Islet of Langerhans (tissue), 1 donor: Measurements from ENCODE around the gene SCAF8.
"Not testable (repeated sequence)": the region's sequence is repeated elsewhere in the genome, so short reads cannot be mapped to it uniquely, and the experiment has no call there.

ENCODE experiments used
- FAIRE-seq: peaks from one replicate; lab custom pipeline; 2011; peaks lifted over from hg19 to GRCh38; lab: Jason Lieb, UNC

SCAF8 gene

DNA sequence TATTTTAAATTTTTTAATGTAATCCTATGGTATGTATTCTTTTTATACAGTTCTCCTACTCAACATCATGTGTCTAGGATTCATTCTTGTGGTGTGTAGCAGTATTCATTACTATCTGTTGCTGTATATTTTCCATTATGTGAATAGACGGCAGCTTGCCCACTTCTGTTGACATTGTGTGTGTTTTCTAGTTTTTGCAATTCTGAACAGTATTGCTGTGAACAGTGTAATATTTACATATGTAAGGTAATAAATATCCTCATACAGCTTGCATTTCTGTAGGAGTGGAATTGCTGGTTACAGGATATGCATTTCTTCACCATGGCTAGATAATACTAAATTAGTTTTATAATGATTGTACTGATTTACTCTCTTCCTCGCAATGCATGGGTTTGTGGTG, 51.9 kb downstream of the SCAF8 start:
- no peak for FAIRE-seq

DNA sequence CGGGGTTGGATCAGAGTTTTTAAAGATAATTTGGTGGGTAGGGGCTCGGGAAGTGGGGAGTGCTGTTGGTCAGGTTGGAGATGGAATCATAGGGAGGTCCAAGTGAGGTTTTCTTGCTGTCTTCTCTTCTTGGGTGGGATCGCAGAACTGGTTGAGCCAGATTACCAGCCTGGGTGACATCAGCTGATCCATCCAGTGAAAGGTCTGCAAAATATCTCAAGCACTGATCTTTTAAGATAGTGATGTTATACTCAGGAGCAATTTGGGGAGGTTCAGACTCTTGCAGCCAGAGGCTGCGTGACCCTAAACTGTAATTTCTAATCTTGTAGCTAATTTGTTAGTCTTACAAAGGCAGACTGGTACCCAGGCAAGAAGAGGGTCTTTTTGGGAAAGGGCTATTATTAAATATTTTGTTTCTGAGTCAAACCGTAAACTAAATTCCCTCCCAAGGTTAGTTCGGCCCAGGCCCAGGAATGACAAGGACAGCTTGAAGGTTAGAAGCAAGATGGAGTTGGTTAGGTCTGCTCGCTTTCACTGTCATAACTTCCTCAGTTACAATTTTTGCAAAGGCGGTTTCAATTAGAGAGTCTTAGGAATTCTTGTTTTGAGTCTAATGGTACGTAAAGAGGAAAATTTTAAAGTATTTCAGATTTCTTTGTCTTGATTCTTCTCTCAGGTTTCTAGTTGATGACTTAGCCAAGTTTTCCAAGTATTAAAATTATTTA, 53.1 kb downstream of the SCAF8 start:
- FAIRE-seq = no peak

DNA sequence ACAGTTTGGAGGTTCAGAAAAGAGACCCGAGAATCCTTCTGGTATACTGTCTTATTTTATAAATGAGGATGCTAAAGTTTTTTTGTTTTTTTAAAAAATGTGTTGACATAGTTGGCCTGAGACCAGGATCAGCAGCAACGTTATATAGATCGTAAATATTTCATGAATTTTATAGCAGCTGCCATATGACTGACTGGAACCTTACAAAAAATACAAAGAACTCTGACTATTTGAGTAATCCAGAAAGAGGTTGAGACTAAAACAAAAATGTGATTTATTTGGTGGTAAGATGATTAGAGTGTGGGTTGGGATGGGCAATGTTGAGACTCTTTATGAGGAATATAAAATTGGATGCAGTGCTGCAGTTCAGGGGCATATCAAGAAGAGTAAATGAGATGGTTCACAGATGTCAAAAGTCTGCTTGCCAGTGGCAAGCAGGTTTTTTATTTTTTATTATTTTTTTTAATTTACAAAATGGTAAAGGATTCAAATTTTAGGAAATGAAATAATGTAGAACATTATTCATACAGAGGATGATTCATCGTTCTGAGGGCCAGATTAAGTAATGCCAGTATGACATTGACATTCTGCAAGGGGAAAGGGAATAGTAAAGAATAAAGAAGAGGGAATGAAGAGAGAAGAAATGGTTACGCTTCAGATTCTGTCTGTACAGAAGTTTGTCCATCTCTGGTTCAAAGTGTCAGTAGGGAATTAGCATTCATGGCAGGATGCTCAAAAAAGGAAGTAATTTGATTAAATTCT, 58.5 kb downstream of the SCAF8 start:
- FAIRE-seq = no peak

DNA sequence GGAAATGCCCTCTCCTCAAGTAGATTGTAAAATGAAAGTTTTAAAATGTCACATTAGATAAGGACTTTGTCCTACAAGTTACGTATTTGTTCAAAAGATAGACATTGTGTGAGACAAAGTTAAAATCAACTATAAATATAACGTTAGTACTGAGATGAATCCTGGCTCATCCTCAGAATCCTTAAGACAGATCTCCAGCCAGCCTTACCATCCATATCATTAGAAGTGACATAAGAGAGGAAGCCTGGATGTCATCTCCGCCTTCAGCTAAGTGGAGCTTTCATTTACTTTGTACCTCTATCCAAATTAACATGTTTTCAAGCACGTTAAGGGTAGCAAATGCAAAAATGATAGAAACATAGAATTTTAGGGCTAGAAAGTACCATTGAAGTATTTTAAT, 59.1 kb downstream of the SCAF8 start:
- FAIRE-seq = no peak

DNA sequence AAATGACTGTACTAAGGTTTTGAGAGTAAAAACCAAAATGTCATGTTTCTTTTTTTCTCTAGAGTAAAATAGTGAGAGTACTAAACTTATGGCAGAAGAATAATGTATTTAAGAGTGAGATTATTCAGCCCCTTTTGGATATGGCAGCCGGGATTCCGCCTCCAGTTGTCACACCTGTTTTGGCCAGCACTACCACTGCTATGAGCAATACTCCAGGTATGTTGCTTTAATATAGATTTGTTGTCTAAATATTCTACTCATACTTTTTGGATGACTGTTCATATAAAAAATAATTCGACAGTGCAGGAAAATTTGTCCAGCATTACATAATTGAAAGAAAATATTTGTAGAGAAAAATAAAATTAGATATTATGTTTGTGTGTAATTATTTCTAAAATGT, 59.5 kb downstream of the SCAF8 start:
- FAIRE-seq = no peak

DNA sequence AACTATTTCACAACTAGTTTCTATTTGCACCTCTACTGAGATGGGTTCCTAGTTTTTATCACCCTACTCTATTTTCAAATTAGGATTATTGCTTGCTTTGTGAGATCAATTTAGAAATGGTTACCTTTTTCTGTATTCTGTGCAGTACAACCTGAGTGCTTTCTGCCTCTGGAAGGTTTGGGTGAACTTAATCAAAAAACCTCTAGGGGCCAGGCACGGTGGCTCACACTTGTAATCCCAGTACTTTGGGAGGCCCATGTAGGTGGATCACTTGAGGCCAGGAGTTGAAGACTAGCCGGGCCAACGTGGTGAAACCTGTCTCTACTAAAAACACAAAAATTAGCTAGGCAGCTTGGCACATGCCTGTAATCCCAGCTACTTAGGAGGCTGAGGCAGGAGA, 63.3 kb downstream of the SCAF8 start:
- no peak for FAIRE-seq

DNA sequence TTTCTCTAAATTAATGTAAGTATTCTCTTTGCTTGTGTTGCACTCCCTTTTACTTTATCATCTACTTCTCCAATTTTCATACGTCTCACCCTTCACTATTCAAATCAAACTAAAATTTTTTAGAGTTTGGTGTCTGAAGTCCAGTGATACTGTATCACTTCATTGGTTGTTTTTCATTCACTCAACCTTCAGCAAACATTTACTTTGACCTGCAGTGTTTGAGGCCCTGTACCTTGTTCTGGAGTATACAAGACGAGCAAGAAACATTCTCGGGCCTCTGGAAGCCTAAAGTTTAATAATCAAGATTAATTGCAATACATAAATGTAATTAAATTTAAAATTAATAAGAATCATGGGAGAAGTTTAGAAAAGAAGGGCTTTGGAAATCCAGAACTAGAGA, 64.6 kb downstream of the SCAF8 start:
- FAIRE-seq = no peak

DNA sequence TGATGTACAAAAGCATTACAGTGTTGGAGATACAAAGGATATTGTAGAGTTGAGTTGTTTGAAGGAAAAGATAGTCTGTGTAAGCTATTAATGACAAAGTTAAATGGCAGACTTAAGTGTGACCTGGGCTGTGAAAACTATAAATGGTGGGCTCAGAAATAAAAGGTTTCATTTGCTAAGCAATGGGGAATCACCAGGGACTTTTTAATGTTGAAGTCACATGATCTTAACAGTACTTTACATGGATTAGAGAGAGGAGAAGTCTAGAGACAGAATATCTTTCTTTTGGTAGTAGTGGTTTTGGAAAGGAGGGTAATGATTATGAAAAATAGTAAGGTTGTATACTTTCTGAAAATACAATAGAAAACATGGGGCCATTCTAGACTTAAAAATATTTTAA, 67.1 kb downstream of the SCAF8 start:
- FAIRE-seq = no peak

DNA sequence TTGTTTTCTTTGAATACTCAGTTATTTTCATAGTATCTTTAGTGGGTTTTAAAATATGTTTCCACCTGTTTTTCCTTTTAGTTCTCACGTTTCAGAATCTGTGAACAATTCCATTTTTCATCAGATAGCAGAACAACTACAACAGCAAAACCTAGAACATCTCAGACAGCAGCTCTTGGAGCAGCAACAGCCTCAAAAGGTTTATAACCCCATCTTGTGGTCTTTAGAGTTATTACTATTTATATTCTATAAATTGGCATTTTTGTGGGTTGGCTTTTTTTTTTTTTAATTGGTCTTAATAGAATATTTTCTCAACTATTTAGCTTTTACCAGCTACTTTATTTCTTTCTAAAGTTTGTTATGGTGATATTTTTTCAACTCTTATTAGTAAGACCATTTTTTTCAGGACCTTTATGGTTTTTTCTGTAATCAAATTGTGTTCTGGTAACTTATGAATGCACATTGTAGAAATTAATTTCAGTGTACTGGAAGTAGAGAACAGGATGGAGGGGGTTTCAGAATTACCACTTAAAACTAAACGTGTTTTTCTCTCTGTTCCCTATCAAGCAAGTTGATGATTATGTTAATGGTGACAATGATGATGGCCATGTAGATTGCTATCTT, 72.2 kb downstream of the SCAF8 start:
- FAIRE-seq = peak; percentile 97

DNA sequence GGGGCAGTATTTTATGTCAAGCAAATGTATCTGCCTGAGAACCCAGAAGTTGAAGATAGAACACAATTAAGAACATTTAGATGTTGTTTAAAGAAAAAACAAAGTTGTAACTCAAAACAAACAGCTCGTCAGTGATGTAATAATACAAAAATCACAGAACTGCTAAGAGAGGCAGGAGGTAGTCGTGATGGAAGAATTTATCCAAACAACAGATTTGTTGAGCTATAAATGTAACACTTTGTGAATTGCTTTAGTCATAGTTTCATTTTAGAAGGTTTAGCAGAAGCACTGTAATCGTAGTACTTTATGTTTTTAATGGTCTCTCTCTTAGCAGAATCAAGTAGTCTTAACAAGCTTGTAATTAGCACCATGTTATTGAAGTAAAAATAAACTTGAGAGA, 73.6 kb downstream of the SCAF8 start:
- no peak for FAIRE-seq

DNA sequence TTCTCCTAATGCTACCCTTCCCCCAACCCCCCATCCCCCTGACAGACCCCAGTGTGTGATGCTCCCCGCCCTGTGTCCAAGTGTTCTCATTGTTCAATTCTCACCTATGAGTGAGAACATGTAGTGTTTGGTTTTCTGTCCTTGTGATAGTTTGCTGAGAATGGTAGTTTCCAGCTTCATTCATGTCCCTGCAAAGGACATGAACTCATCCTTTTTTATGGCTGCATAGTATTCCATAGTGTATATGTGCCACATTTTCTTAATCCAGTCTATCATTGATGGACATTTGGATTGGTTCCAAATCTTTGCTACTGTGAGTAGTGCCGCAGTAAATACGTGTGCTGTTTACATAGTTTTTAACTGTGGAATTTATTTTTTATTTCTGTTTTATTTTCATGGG, 78.4 kb downstream of the SCAF8 start:
- not testable (repeated sequence) for FAIRE-seq

DNA sequence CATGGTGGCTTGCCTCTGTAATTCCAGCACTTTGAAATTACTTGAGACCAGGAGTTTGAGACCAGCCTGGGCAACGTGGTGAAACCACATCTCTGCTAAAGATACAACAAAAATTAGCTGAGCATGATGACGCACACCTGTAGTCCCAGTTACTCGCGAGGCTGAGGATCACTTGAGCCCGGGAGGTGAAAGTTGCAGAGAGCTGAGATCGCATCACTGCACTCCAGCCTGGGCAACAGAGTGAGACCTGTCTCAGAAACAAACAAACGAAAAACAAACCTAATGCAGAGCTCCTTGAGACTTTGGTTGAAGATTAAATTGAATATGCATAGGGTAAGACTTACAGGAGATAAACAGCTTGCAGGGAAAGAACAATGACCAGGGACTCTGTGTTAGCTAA, 80.8 kb downstream of the SCAF8 start:
- FAIRE-seq = no peak

DNA sequence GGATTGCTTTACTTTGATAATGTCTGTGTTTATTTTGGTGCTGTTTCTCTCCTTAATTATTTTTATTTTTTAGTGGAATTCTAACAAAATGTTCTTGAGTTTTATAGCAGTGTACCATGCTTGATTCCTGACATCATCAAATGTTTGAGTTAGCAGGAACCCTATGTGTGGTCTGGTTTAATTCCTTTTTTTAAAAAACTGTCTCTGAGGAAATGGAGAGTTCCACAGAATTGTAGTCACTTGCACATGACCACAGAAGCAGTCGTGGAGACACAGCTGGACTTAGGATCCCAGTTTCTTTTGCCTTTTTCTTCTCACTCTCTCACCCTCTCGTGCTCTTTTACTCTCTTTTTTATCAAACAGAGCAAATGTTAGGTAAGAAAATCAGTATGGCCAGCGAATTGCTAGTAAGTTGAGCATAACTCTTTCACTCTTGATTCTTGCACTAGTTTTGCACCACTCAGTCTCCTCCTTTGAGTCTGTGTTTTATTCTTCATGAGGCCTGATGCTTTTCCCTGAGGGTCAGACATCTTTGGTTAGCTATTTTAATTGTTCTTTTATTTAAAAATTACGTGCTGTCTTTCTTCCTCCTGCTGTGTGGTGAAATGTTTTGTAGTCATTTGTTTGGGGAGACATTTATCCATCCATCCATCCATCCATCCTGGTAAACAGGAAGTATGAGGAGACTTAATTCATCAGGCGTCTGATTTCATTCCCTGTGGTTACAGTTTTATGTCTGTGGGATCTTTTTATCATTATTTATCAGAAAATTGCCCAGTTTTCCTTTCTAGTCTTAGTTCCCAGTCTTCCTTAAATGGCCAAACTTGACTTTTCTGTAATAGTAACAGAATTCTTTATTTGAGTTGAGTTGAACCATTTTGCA, 83.0 kb downstream of the SCAF8 start:
- FAIRE-seq = no peak

DNA sequence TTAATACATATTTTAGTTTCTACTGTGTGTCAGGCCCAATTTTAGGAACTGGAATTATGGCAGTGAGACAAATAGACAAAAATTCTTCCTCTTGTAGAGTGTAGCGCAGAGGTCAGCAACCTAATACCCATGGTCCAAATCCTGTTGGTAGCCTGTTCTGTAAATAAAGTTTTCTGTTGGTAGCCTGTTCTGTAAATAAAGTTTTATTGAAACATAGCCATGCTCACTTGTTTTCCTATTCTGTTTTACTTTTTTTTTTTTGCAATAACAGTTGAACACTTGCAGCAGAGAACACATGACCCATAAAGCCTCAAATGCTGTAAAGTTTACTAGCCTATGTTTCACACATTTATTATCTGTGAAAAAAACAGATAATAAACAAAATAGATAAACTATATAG, 87.9 kb downstream of the SCAF8 start:
- FAIRE-seq = no peak

DNA sequence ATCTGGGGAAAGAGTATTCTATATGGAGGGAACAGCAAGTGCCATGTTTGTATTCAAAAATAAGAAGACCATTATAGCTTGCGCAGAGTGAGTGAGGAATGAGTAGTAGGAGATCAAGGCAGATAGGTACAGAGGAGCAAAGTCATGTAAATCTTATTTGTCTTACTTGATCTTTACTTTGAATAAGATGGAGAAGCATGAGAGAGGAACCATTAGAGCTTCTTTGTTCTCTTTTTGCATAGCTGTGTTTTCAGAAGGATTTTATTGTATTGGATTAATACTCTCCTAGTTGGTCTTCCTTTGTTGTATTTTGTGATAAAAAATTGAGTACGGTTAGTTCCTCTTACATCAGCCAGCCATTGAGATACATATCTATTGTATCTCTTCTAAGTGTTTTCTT, 88.4 kb downstream of the SCAF8 start:
- no peak for FAIRE-seq

DNA sequence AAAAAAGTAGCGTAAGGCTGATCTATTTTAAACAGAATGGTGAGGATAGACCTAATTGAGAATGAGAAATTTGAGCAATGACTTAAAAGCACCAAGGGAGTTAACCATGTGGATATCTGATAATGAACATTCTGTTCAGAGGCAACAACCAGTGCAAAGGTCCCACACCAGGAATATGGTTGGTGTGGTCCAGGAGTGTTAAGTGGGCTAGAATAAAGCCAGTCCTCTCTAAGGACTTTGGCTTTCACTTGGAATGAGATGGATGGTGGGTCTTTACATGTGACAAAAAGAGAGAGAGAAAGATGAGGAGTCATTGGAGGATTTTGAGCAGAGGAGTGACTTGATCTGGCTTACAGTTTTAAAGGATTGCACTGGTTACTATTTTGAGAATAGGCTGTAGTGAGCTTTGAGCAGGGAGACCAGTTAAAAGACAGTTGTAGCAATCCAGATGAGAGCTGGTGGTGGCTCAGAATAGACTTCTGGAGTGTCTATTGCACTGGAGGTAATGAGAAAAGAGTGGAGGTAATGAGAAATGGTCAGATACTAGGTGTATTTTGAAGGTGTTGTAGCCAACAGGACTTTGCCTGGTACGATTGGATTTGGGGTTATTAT, 89.8 kb downstream of the SCAF8 start:
- FAIRE-seq = peak; percentile 71

DNA sequence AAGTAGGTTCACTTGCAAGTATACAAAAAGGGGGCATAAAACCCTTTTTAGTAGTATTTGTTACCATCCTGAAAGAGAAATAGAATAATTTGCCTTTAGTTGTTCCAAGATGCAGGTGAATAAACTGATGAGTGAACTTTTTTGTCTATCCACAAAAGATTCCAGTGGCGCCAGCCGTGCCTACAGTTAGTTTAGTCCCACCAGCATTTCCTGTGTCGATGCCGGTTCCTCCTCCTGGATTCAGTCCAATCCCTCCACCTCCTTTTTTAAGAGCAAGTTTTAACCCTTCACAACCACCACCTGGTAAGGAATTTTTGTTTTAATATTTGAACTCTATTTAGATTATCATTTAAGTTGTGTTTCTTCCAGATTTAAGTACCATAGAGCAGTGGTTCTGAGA, 90.9 kb downstream of the SCAF8 start:
- FAIRE-seq = no peak

DNA sequence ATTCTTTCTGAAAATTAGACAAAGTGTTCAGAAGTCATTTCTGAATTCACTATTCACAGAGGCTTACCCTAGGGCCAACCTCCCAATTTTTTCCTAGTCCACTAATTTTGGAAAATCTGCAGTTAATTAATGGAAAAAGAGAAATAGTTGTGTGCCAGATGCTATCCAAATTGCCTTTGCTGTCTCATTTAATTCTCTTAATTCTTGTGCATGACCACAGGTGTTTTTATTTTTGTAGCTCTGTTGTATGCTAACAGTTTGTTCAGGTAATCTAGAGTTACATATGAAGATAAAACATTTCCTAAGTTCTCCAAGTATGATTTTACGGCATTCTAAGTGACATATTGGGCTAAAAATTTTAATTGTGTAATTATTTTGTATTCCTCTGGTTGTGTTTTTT, 96.8 kb downstream of the SCAF8 start:
- FAIRE-seq = peak; percentile 43

DNA sequence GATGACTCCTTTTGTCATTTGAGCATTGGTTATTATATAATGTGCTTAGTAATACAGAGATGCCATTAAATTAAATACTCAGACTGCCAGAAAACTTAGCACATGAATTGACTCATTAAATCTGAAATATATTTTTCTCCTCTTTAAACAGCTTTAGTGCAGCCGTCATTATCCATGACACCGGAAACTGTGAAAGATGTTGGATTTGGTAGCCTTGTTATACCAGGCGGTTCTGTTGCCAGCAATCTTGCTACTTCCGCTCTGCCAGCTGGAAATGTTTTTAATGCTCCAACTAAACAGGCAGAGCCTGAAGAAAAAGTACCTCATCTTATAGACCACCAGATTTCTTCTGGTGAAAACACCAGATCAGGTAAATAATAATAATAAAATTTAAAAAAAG, 97.6 kb downstream of the SCAF8 start:
- peak; percentile 81 for FAIRE-seq

DNA sequence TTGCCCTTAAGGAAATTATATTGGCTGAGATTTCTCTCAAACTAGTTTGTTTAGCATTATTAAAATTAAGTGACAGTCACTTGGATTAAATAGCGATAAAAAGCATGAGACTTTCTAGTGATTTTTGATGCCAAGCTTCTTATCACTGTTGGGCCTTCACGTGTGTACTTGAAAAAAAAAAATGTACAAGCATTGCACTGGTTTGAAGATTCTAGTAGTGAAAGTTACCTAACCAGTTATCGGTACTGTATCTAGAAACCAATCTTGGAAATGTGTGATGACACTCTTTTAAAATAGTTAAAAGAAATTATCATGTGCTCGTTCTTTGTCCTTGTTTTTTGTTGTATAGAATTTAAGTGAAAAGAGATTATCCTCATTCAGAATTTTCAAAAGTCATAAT, 102.1 kb downstream of the SCAF8 start:
- no peak for FAIRE-seq

DNA sequence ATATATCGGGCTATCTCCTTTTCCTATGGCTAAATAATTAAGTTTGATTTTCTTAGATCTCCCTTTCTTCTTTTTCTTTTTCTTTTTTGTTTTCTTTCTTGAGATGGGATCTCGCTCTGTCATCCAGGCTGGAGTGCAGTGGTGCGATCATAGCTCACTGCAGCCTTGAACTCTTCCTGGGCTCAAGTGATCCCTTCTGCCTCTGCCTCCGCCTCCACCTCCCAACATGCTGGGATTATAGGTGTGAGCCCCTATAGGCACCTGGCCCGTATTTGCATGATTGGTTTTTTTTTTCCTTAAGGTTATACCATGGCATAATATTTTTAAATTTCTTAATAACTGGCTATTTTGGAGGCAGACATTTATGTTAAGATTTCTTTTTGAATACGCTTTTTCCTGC, 106.3 kb downstream of the SCAF8 start:
- no peak for FAIRE-seq

DNA sequence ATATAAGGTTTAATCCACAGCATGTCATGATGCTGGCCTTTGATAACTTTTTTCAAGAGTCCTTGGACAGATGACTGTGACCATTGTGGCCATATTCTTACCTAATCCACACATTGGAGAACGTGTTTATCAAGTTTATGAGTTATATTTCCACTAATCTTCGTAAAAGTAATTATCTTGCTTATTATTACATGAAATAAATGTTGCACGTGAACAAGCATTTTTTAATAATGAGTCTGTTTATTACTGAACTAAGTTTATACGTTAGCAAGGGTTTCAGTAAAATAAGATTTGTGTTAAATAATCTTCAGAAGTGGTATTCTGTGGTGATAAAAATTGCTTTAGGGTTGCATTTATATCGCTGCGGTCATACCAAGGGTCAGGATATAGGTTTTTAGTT, 107.1 kb downstream of the SCAF8 start:
- FAIRE-seq = no peak
